HG02678 (cell line): ENCODE results near the gene FCHSD2.

Experiments
- ATAC-seq: cut with Tn5 transposase; IDR thresholded peaks from one replicate; pipeline ENCODE4 v1.9.1; 2021; ENCODE audit warnings: mild to moderate bottlenecking, moderate library complexity; ENCODE audit not compliant: unreplicated experiment

Gene FCHSD2

GRCh38 chr11:73142128-73142377 is at the start of gene FCHSD2:
Gene FCHSD2, minus strand, starts transcription at chr11:73142318. Its CDS starts 441 bp downstream, at chr11:73141877.
- no peak for ATAC-seq

GRCh38 chr11:73191151-73191550 is 49.0 kb upstream of the FCHSD2 start:
- no peak for ATAC-seq

GRCh38 chr11:73190557-73190885 is 48.4 kb upstream of the FCHSD2 start:
- ATAC-seq: no peak

GRCh38 chr11:73189723-73190556 is 47.8 kb upstream of the FCHSD2 start:
- ATAC-seq: no peak

GRCh38 chr11:73189315-73189714 is 47.2 kb upstream of the FCHSD2 start:
- peak; percentile 52 for ATAC-seq

- ATAC-seq: no peak
These were observed 46.2 kb upstream of the FCHSD2 start for GRCh38 chr11:73188301-73188700.

GRCh38 chr11:73187854-73188253 is 45.7 kb upstream of the FCHSD2 start:
- no peak for ATAC-seq

- no peak for ATAC-seq
These were observed 44.8 kb upstream of the FCHSD2 start for GRCh38 chr11:73186886-73187285.

- ATAC-seq: no peak
These were observed 44.3 kb upstream of the FCHSD2 start for GRCh38 chr11:73186294-73186850.

GRCh38 chr11:73185680-73186293 is 43.7 kb upstream of the FCHSD2 start:
- ATAC-seq: no peak

- no peak for ATAC-seq
These were observed 43.0 kb upstream of the FCHSD2 start for GRCh38 chr11:73184953-73185671.

GRCh38 chr11:73182824-73183321 is 40.8 kb upstream of the FCHSD2 start:
- ATAC-seq: no peak

GRCh38 chr11:73178681-73179080 is 36.6 kb upstream of the FCHSD2 start:
- ATAC-seq: no peak

- ATAC-seq: peak; percentile 84
These were observed 35.8 kb upstream of the FCHSD2 start for GRCh38 chr11:73177778-73178539.

- ATAC-seq: no peak
These were observed 35.3 kb upstream of the FCHSD2 start for GRCh38 chr11:73177380-73177777.

GRCh38 chr11:73176874-73177155 is 34.7 kb upstream of the FCHSD2 start:
- no peak for ATAC-seq

GRCh38 chr11:73176145-73176873 is 34.2 kb upstream of the FCHSD2 start:
- ATAC-seq: no peak

GRCh38 chr11:73175551-73176144 is 33.5 kb upstream of the FCHSD2 start:
- ATAC-seq: no peak

- ATAC-seq: no peak
These were observed 32.3 kb upstream of the FCHSD2 start for GRCh38 chr11:73174495-73174791.

- no peak for ATAC-seq
These were observed 31.8 kb upstream of the FCHSD2 start for GRCh38 chr11:73173755-73174494.
